ENCODE data around the gene TXN2.
"Not testable (repeated sequence)": the region's sequence is repeated elsewhere in the genome, so short reads cannot be mapped to it uniquely, and the experiment has no call there.

TXN2 gene

GRCh38 chr22:36431977-36432376, 49.5 kb downstream of the TXN2 start:
- ChIA-PET POLR2A (no interaction called here), CTCF (no interaction called here)
- no peak for TF ChIP-seq CTCF (IDR thresholded peaks at IDR 0.05; ENCODE audit: insufficient read depth, low read length, missing control alignments)
- H3K4me3 ChIP-seq (ENCODE audit: low read depth, low read length), result no peak overlapping the region
- DNase-seq (ENCODE audit: low read depth, low spot score), result no peak

- POLR2A ChIA-PET, result no interaction called here
- CTCF ChIA-PET, result no interaction called here
- no peak for DNase-seq (ENCODE audit: low read depth, low spot score)
- H3K4me3 ChIP-seq (ENCODE audit: low read depth, low read length), result no peak overlapping the region
- TF ChIP-seq CTCF (IDR thresholded peaks at IDR 0.05; ENCODE audit: insufficient read depth, low read length, missing control alignments), result no peak
Measured at GRCh38 chr22:36430863-36431262, 50.6 kb downstream of the TXN2 start.

- H3K4me3 ChIP-seq (ENCODE audit: low read depth, low read length); POLR2A ChIA-PET; CTCF ChIA-PET; DNase-seq (ENCODE audit: low read depth, low spot score): not testable (repeated sequence)
Measured at GRCh38 chr22:36427952-36428351, 53.5 kb downstream of the TXN2 start.

- CTCF ChIA-PET, result no interaction called here
- POLR2A ChIA-PET, result no interaction called here
- H3K4me3 ChIP-seq (ENCODE audit: low read depth, low read length), result no peak overlapping the region
- no peak for DNase-seq (ENCODE audit: low read depth, low spot score)
- no peak for TF ChIP-seq CTCF (IDR thresholded peaks at IDR 0.05; ENCODE audit: insufficient read depth, low read length, missing control alignments)
Measured at GRCh38 chr22:36425977-36426523, 55.4 kb downstream of the TXN2 start.

GRCh38 chr22:36424901-36425579, 56.4 kb downstream of the TXN2 start:
- ChIA-PET CTCF (no interaction called here), POLR2A (no interaction called here)
- no peak for TF ChIP-seq CTCF (IDR thresholded peaks at IDR 0.05; ENCODE audit: insufficient read depth, low read length, missing control alignments)
- H3K4me3 ChIP-seq (ENCODE audit: low read depth, low read length), result no peak overlapping the region
- no peak for DNase-seq (ENCODE audit: low read depth, low spot score)

- not testable (repeated sequence) for DNase-seq (ENCODE audit: low read depth, low spot score); H3K4me3 ChIP-seq (ENCODE audit: low read depth, low read length)
- POLR2A ChIA-PET, result interaction anchor here (1.5 kb wide), 1 partner anchor 36 kb away, joined by 5 read pairs; the partner anchor contains the start of gene MYH9
- CTCF ChIA-PET, result interaction anchor here (1.4 kb wide), 1 partner anchor 46 kb away, joined by 5 read pairs; no protein-coding TSS in a partner anchor
Measured at GRCh38 chr22:36424466-36424865, 57.0 kb downstream of the TXN2 start.

GRCh38 chr22:36423461-36424404, 57.7 kb downstream of the TXN2 start:
- no peak overlapping the region for H3K4me3 ChIP-seq (ENCODE audit: low read depth, low read length)
- DNase-seq (ENCODE audit: low read depth, low spot score), result no peak
- CTCF ChIA-PET, result interaction anchor here (1.4 kb wide), 1 partner anchor 47 kb away, joined by 5 read pairs; no protein-coding TSS in a partner anchor
- TF ChIP-seq CTCF (IDR thresholded peaks at IDR 0.05; ENCODE audit: insufficient read depth, low read length, missing control alignments), result no peak
- POLR2A ChIA-PET, result interaction anchor here (0.5 to 1.5 kb wide), 3 partner anchors 8 to 42 kb away, joined by 3 to 5 read pairs (median 3); partner anchors contain the start of gene MYH9

Measured in AG04449 (cell line).